Inflammatory macrophage treated with lipopolysaccharide for 4 hours (primary cell): ENCODE results near the gene HNRNPUL1.
A peak's percentile ranks its signal among the peaks of the same experiment; 100 is the strongest.
"Not testable (repeated sequence)": the region's sequence is repeated elsewhere in the genome, so short reads cannot be mapped to it uniquely, and the experiment has no call there.

Experiments
- DNase-seq: peaks from one replicate; pipeline ENCODE4 v3.0.0-alpha.2; 2020

The HNRNPUL1 gene

DNA sequence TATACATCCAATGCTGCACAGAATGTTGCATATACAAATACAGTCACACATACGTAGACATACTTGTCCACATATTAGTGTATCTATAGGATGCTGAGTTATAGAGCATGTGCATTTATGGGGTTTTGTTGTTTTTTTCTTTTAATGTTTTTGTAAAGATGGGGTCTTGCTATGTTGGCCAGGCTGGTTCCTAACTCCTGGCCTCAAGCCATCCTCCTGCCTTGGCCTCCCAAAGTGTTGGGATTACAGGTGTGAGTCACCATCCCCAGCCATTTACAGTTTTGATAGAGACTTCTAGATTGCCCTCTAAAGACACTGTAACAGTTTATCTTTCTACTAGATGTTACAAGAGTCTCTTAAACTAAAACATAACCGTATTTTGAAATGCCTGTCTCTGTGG is 14.3 kb downstream of the HNRNPUL1 start:
- DNase-seq, result no peak

- no peak for DNase-seq
Observed at GRCh38 chr19:41288673-41289530, 24.7 kb downstream of the HNRNPUL1 start.

DNA sequence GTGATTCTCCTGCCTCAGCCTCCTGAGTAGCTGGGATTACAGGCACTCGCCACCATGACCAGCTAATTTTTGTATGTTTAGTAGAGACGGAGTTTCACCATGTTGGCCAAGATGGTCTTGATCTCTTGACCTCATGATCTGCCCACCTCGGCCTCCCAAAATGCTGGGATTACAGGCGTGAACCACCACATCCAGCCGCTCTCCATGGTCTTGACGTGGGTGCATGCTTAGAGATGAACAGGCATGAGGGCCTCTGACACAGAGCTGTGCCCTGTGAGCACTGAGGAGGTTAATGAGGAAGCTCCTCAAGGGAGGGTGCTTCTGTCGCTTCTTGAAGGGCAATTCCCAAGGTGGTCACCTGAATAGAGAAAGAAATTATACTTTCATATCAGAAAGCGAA is 25.6 kb downstream of the HNRNPUL1 start:
- not testable (repeated sequence) for DNase-seq

DNA sequence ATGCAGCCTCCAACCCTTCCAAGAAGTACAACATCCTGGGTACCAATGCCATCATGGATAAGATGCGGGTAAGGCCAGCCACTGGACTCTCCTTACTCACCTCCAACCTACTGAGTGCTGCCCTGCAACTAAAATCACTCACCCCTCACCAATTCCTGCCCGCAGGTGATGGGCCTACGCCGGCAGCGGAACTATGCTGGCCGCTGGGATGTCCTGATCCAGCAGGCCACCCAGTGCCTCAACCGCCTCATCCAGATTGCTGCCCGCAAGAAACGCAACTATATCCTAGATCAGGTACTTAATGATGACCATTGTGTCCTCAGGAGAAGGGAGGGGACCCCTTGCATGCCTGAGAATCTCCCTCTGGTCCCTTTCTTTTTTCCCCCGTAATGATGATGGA is 30.2 kb downstream of the HNRNPUL1 start:
- no peak for DNase-seq

GRCh38 chr19:41295499-41295898 is 31.3 kb downstream of the HNRNPUL1 start:
- no peak for DNase-seq

GRCh38 chr19:41296433-41296871 is 32.3 kb downstream of the HNRNPUL1 start:
- no peak for DNase-seq

- no peak for DNase-seq
Observed at GRCh38 chr19:41297628-41298347, 33.6 kb downstream of the HNRNPUL1 start.

DNA sequence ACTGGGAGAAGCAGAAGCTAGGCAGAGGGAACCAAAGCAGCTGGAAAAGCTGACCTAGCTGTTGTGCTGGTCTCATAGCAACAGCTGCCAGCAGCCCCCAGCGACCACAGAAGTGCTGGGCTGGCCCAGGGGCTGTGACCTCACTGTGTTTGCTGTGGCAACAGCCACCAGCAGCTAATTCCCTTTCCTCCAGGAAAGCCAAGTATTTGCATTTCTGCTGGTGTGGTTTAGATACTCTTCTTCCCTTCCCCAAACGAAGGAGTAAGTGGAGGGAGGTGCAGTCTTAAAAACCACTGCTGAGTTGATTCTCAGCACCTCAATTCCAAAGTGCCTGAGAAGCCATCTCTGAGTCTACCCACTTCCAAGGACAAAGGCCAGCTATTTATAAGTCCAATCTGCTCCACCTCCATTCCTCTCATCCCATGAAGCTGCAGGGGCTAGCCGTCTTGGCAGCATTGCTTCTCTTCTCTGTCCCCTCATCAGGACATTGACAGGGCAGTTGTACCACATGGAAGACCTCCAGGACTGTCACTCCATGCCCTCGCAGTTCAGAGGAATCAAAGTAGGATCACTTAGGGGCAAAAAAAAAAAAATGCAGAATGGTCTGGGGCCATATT is 34.3 kb downstream of the HNRNPUL1 start:
- peak; percentile 86 for DNase-seq

- no peak for DNase-seq
Observed at GRCh38 chr19:41299046-41299754, 35.0 kb downstream of the HNRNPUL1 start.

- DNase-seq, result peak; percentile 49
Observed at GRCh38 chr19:41299755-41300089, 35.5 kb downstream of the HNRNPUL1 start.

- no peak for DNase-seq
Observed at GRCh38 chr19:41300555-41300954, 36.4 kb downstream of the HNRNPUL1 start.

DNA sequence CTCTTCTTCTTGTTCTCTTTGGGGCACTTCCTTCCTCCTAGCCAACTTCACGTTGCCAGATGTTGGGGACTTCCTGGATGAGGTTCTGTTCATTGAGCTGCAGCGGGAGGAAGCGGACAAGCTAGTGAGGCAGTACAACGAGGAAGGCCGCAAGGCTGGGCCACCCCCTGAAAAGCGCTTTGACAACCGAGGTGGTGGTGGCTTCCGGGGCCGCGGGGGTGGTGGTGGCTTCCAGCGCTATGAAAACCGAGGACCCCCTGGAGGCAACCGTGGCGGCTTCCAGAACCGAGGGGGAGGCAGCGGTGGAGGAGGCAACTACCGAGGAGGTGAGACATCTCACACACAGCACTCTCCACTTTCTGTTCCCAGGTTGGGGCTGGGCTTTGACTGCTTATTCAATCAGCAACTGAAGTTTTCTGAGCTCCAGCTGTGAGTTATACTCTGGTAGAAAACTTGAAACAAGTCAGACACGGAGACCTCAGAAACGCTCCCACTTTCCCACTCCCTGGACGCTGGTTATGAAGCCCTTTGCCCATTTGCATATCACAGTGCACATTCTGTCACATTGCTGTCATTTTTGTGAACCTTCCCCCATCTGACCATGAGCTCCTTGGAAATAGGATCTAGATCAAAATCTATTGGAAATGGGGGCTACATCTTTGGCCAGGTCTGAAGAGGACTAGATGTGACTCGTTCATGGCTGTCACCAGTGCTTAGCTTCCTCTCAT is 38.6 kb downstream of the HNRNPUL1 start:
- no peak for DNase-seq

GRCh38 chr19:41303954-41304353 is 39.8 kb downstream of the HNRNPUL1 start:
- no peak for DNase-seq

DNA sequence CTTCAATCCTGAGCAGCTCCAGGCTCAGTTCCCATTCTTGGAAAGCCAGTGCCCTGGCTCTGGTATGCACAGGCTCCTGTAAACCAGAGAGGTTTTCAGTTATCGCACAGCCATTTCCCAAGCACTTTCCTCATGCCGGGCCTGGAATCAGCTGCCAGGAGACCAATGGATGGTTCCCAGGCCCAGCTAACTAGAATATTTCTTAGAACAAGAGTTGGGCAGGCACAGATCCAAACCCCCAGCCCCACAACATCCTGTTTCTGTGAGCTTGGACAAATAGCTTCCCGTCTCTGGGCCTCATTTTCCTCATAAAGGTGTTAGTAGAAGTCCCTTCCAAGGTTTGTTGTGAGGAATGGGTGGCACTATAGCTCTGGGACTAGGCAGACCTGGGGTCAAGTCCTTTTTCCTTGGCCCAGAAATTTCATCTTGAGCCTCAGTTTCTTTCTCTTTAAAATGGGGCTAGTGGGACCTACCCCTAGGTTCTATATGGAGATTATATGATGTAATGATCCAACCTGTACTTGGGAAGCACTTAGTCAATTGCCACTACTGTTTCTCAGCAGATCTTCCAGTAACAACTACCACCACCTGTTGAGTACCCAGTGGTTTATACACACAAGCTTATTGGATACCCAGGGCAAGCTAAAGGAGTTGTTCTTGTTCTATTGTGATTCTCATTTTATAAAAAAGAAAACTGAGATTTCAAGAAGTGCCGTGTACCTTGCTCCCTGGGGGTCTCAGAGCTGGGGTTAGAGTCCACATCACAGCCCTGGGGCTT is 40.7 kb downstream of the HNRNPUL1 start:
- no peak for DNase-seq

GRCh38 chr19:41305927-41306793 is 42.0 kb downstream of the HNRNPUL1 start:
- no peak for DNase-seq

- peak; percentile 67 for DNase-seq
Observed at GRCh38 chr19:41307090-41307875, 43.1 kb downstream of the HNRNPUL1 start.

GRCh38 chr19:41307954-41308449 is 43.8 kb downstream of the HNRNPUL1 start:
- DNase-seq, result no peak

DNA sequence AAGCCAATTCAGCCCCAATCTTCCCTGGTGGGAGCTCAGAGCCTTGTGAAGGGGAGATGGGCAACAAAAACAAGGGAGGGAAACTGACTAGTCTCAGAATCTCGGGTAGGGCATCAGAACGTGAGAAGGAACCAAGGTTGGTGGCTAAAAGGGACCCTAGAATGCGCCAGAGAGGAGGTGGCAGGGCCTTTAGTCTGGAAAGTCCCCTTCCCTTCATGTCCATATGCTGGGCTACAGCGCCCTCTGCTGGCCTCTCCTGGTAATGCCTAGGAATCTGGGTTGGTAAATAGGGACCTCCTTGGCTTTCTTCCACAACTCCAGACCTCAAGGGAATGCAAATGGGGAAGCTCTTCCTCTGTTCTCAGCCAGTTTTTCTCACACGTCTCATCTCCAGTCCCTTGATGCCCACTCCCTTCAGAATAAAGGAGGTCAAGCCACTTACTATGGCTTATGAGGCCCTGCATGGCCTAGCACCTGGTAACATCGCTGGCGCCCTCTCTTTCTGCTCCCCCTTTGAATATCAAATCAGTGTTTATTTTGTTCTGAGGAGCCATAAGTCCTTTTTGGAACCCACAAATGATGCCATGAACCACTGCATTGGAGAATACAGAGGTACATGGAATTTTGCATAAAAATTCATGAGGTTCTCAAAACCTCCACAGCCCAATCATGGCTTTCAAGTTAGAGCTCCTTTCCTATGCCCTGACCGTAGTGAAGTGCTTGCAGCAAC is 44.4 kb downstream of the HNRNPUL1 start:
- peak; percentile 90 for DNase-seq
